ENCODE measurements around the gene CERS5. TPM values are rescaled to one million over a fixed set of nuclear protein-coding genes. Genes with fewer than 3 reads are reported as not detected.

Gene CERS5
- total RNA-seq, 6 donors from 2014 or later = 21.0 to 40.4 (median 35.8) TPM

GRCh38 chr12:50081096-50081808, 85.9 kb downstream of the CERS5 start:
- no peaks in the 10 kb centered on the region for H3K27me3 ChIP-seq
- H3K4me1 ChIP-seq = peaks cover 9 to 17% (median 14%) of the 10 kb centered on the region in 4 donors
- H3K9me3 ChIP-seq = no peaks in the 10 kb centered on the region
- TF ChIP-seq POLR2AphosphoS5 (IDR thresholded peaks at IDR 0.05) (no peak), POLR2A (IDR thresholded peaks at IDR 0.05) (no peak), CTCF (IDR thresholded peaks at IDR 0.05) (no peak), EP300 (IDR thresholded peaks at IDR 0.05) (no peak)
- no peaks in the 10 kb centered on the region for H3K36me3 ChIP-seq
- no peak overlapping the region for H3K4me3 ChIP-seq
- ATAC-seq (ENCODE audit: low FRiP score in 2 of 2) = no peak
- DNase-seq = peak in 1 of 2 donors; percentile 82
- 60 to 62% methylated on average over 8 to 39 of the region's 46 CpGs for WGBS, 2 donors
- H3K27ac ChIP-seq = no peak overlapping the region

- no peaks in the 10 kb centered on the region for H3K27me3 ChIP-seq
- no peak overlapping the region for H3K4me3 ChIP-seq
- no peak overlapping the region for H3K27ac ChIP-seq
- no peaks in the 10 kb centered on the region for H3K36me3 ChIP-seq
- ATAC-seq (ENCODE audit: low FRiP score in 2 of 2) (no peak), DNase-seq (no peak)
- 86 to 88% methylated on average over 5 of the region's 5 CpGs for WGBS, 2 donors
- H3K9me3 ChIP-seq = no peaks in the 10 kb centered on the region
- TF ChIP-seq EP300 (IDR thresholded peaks at IDR 0.05) (no peak), POLR2A (IDR thresholded peaks at IDR 0.05) (no peak), POLR2AphosphoS5 (IDR thresholded peaks at IDR 0.05) (no peak), CTCF (IDR thresholded peaks at IDR 0.05) (no peak)
- H3K4me1 ChIP-seq = peaks cover 5 to 17% (median 8%) of the 10 kb centered on the region in 4 donors
Measured at GRCh38 chr12:50079771-50080170, 87.4 kb downstream of the CERS5 start.

Other genes with a start within 250 kb of the CERS5 start
- gene AQP2, start 216.6 kb downstream of the CERS5 start, total RNA-seq = under 1 TPM in 1 of 6 donors, not detected in 5; 0.15 TPM
- gene AQP5, start 205.5 kb downstream of the CERS5 start, total RNA-seq = 10 to 100 TPM in 5 of 6 donors, 1 to 10 TPM in 1; 7.3 to 36.6 (median 18.1) TPM
- under 1 TPM in 4 of 6 donors, not detected in 2; 0.06 to 0.39 (median 0.24) TPM for gene AQP6, start 194.4 kb downstream of the CERS5 start, total RNA-seq
- gene RACGAP1, start 141.9 kb downstream of the CERS5 start, total RNA-seq = 10 to 100 TPM; 10.3 to 22.4 (median 18.4) TPM
- gene ASIC1, start 109.8 kb downstream of the CERS5 start, total RNA-seq = 1 to 10 TPM in 2 of 6 donors, under 1 TPM in 2, not detected in 2; 0.15 to 2.7 (median 1.1) TPM
- gene SMARCD1, start 82.0 kb downstream of the CERS5 start, total RNA-seq = 10 to 100 TPM; 44.6 to 76.2 (median 51.0) TPM
- 10 to 100 TPM in 5 of 6 donors, 1 to 10 TPM in 1; 2.1 to 73.1 (median 60.2) TPM for gene GPD1, start 63.4 kb downstream of the CERS5 start, total RNA-seq
- gene COX14, start 55.1 kb downstream of the CERS5 start, total RNA-seq = 10 to 100 TPM; 22.0 to 98.2 (median 71.8) TPM
- 100 to 1,000 TPM in 1 of 6 donors, 10 to 100 TPM in 5; 55.2 to 126 (median 68.8) TPM for gene LIMA1, start 116.2 kb upstream of the CERS5 start, total RNA-seq
- not detected for gene FAM186A, start 229.2 kb upstream of the CERS5 start, total RNA-seq
- 10 to 100 TPM; 29.1 to 75.2 (median 45.4) TPM for gene LARP4, start 233.5 kb upstream of the CERS5 start, total RNA-seq